OCI-LY3 (cell line): ENCODE data around the gene LRRC43.

Source experiments
- H2AFZ ChIP-seq: fragments of 200-600, 300-600 bp; shearing (Covaris generic); 2 replicates; pipeline ENCODE4 v1.6.0; 2014; ENCODE audit warnings: antibody characterized with exemption, low read depth, low read length
- H3K27ac ChIP-seq: fragments of 200-600, 300-600 bp; sonication (generic); 2 replicates; pipeline ENCODE4 v1.5.1; 2014; ENCODE audit warnings: mild to moderate bottlenecking, low read length, moderate library complexity, mixed read lengths
- H3K27me3 ChIP-seq: fragments of 200-600, 300-600 bp; sonication (generic); 2 replicates; pipeline ENCODE4 v1.6.1; 2014; ENCODE audit warnings: low read depth, low read length, mixed read lengths
- H3K36me3 ChIP-seq: fragments of 200-600, 300-600 bp; sonication (generic); replicated peaks from 2 replicates; pipeline ENCODE3; 2014; ENCODE audit warnings: low read depth, low read length, mixed read lengths
- H3K4me1 ChIP-seq: fragments of 300-600, 200-600 bp; sonication (generic); 2 replicates; pipeline ENCODE4 v1.6.1; 2014; ENCODE audit warnings: low read length, mixed read lengths
- H3K4me2 ChIP-seq: fragments of 200-600, 300-600 bp; sonication (generic); 2 replicates; pipeline ENCODE4 v1.6.1; 2014; ENCODE audit warnings: low read length, mixed read lengths
- H3K4me3 ChIP-seq: fragments of 300-600, 200-600 bp; sonication (generic); 2 replicates; pipeline ENCODE4 v1.5.1; 2014; ENCODE audit warnings: antibody characterized with exemption, mild to moderate bottlenecking, low read length, moderate library complexity
- H3K79me2 ChIP-seq: fragments of 300-600, 200-600 bp; shearing (Covaris generic); 2 replicates; pipeline ENCODE4 v1.6.1; 2014; ENCODE audit warnings: mild to moderate bottlenecking, low read length, mixed read lengths
- H3K9ac ChIP-seq: fragments of 300-600, 200-600 bp; shearing (Covaris generic); 2 replicates; pipeline ENCODE4 v1.6.0; 2014; ENCODE audit warnings: mild to moderate bottlenecking, low read length, moderate library complexity
- H3K9me3 ChIP-seq: fragments of 200-600, 300-600 bp; shearing (Covaris generic); 2 replicates; pipeline ENCODE4 v1.6.1; 2014; ENCODE audit warnings: low read length, mixed read lengths; ENCODE audit not compliant: insufficient read depth
- H4K20me1 ChIP-seq: fragments of 200-600, 300-600 bp; sonication (generic); 2 replicates; pipeline ENCODE4 v1.6.1; 2016; ENCODE audit warnings: low read length, mixed read lengths; ENCODE audit not compliant: insufficient read depth
- EZH2phosphoT487 ChIP-seq: fragments of 200-600 bp; shearing (Covaris generic); IDR thresholded peaks from 2 replicates; pipeline ENCODE4 v1.6.1; 2018; ENCODE audit warnings: antibody characterized with exemption, mixed run types, low read depth
- TF ChIP-seq, protein P1 (sequence below): fragments of 200-600, 300-600 bp; sonication (generic); IDR thresholded peaks from 2 replicates; pipeline ENCODE4 v1.5.1; 2014; ENCODE audit warnings: antibody characterized with exemption, low read length, low read depth

The LRRC43 gene

DNA sequence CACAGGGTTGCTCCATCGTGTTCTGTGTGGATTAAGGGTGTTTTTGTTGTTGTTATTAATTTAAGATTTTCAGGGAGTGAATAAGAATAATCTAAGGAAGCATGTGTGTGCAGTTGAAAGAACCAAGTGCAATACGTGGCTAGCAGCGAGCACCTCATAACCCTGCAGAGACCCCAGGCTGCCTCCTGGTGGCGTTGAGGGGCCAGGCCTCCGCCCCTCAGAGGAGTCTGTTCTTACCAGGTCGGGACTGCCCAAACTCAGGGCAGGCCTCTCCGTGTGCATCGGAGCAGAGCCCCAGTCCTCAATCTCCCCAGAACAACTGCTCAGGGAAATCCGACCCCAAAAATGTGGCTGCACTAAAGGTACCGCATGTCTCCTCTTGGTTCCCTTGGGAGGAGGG, 45.7 kb upstream of the LRRC43 start:
- Histone ChIP-seq H3K4me3 (no peak overlapping the region), H3K36me3 (peaks cover 12% of the 10 kb centered on the region), H3K9ac (no peak overlapping the region), H3K27ac (no peak overlapping the region), H3K9me3 (no peaks in the 10 kb centered on the region), H4K20me1 (no peaks in the 10 kb centered on the region), H2AFZ (no peak overlapping the region), H3K4me2 (no peak overlapping the region), H3K27me3 (no peaks in the 10 kb centered on the region), H3K4me1 (no peaks in the 10 kb centered on the region), H3K79me2 (no peaks in the 10 kb centered on the region)
- no peak for TF ChIP-seq EZH2phosphoT487
- TF ChIP-seq, protein P1, sequence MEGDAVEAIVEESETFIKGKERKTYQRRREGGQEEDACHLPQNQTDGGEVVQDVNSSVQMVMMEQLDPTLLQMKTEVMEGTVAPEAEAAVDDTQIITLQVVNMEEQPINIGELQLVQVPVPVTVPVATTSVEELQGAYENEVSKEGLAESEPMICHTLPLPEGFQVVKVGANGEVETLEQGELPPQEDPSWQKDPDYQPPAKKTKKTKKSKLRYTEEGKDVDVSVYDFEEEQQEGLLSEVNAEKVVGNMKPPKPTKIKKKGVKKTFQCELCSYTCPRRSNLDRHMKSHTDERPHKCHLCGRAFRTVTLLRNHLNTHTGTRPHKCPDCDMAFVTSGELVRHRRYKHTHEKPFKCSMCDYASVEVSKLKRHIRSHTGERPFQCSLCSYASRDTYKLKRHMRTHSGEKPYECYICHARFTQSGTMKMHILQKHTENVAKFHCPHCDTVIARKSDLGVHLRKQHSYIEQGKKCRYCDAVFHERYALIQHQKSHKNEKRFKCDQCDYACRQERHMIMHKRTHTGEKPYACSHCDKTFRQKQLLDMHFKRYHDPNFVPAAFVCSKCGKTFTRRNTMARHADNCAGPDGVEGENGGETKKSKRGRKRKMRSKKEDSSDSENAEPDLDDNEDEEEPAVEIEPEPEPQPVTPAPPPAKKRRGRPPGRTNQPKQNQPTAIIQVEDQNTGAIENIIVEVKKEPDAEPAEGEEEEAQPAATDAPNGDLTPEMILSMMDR = no peak

DNA sequence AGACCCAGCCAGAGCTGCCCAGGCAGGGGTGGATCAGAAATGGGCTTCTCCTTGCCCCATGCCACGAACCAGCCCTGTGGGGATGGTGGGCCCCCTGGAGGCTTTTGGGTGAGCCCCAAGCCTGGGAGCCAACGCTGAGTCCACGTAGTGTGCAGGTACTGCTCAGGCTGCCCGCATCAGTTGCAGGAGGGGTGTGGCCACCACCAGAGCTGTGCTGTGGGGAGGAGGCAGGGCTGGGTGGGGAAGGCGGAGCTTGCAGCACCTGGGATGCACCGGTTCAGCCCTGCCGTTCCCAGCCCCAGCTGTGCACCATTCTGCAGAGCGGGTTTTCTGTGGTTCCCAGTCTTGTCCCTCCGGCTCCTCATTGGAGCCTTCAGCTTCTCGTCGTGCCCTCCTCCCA, 45.2 kb upstream of the LRRC43 start:
- Histone ChIP-seq H3K4me3 (no peak overlapping the region), H3K4me2 (no peak overlapping the region), H3K4me1 (no peaks in the 10 kb centered on the region), H3K27ac (no peak overlapping the region), H3K79me2 (no peaks in the 10 kb centered on the region), H3K27me3 (no peaks in the 10 kb centered on the region), H3K9me3 (no peaks in the 10 kb centered on the region), H3K9ac (no peak overlapping the region), H4K20me1 (no peaks in the 10 kb centered on the region), H2AFZ (no peak overlapping the region), H3K36me3 (peaks cover 11% of the 10 kb centered on the region)
- TF ChIP-seq EZH2phosphoT487 = no peak
- TF ChIP-seq, protein P1 = no peak

DNA sequence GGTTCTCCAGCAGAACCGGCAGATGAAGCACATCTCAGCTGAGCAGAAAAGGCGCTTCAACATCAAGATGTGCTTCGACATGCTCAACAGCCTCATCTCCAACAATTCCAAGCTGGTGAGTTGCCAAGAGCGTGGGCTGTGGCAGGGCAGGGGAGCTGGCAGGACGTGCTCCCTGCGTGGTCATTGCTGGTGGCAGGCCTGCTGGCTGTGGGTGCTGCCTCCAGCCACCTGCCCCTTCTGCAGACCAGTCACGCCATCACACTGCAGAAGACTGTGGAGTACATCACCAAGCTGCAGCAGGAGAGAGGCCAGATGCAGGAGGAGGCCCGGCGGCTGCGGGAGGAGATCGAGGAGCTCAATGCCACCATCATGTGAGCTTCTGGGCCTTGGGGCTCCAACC, 44.7 kb upstream of the LRRC43 start:
- Histone ChIP-seq H3K4me2 (no peak overlapping the region), H2AFZ (no peak overlapping the region), H3K9me3 (no peaks in the 10 kb centered on the region), H3K4me3 (no peak overlapping the region), H3K27me3 (no peaks in the 10 kb centered on the region), H4K20me1 (no peaks in the 10 kb centered on the region), H3K27ac (no peak overlapping the region), H3K36me3 (peaks cover 12% of the 10 kb centered on the region), H3K4me1 (no peaks in the 10 kb centered on the region), H3K9ac (no peak overlapping the region), H3K79me2 (no peaks in the 10 kb centered on the region)
- TF ChIP-seq, protein P1 = no peak
- no peak for TF ChIP-seq EZH2phosphoT487

DNA sequence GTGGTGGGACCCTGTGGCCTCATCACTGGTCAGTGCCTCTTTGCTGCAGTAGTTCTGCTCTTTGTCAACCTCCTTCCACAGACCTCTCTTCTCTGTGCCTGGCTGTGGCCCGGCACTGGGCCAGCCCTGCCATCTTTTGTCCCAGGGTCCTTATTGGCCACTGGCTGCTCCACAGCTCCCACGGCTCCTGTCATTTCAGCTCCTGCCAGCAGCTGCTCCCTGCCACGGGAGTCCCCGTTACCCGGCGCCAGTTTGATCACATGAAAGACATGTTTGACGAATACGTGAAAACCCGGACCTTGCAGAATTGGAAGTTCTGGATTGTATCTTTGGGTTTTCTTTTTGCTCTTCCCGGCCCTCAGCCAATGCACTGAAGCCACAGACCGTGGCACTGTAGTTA, 44.3 kb upstream of the LRRC43 start:
- Histone ChIP-seq H3K4me1 (no peaks in the 10 kb centered on the region), H3K4me3 (no peak overlapping the region), H3K79me2 (no peaks in the 10 kb centered on the region), H3K4me2 (no peak overlapping the region), H3K9ac (no peak overlapping the region), H3K36me3 (peaks cover 11% of the 10 kb centered on the region), H3K27me3 (no peaks in the 10 kb centered on the region), H2AFZ (no peak overlapping the region), H3K27ac (no peak overlapping the region), H3K9me3 (no peaks in the 10 kb centered on the region), H4K20me1 (no peaks in the 10 kb centered on the region)
- no peak for TF ChIP-seq EZH2phosphoT487
- TF ChIP-seq, protein P1 = no peak
